Measurements from ENCODE around the gene PCP4L1. TPM values are rescaled to one million over a fixed set of nuclear protein-coding genes. Genes with fewer than 3 reads are reported as not detected.

The PCP4L1 gene
- total RNA-seq, 2 donors from 2014 or later = 7.6 to 10.1 TPM

- Histone ChIP-seq H3K4me1 (replicated peaks) (no peaks in the 10 kb centered on the region), H3K27me3 (replicated peaks; ENCODE audit: insufficient read depth) (no peaks in the 10 kb centered on the region), H3K9me3 (no peaks in the 10 kb centered on the region), H3K4me3 (no peak overlapping the region), H3K36me3 (no peaks in the 10 kb centered on the region), H3K27ac (no peak overlapping the region)
- no peak for TF ChIP-seq CTCF (IDR thresholded peaks at IDR 0.05)
- no peak for TF ChIP-seq POLR2AphosphoS5 (IDR thresholded peaks at IDR 0.05)
- no peak for TF ChIP-seq POLR2A (IDR thresholded peaks at IDR 0.05)
- intact Hi-C loops (cut with DNase I) = no loop called here
- 95% methylated on average over 2 of the region's 2 CpGs for WGBS
- DNase-seq (ENCODE audit: low spot score) = no peak
Observed at GRCh38 chr1:161285113-161285512, 26.6 kb downstream of the PCP4L1 start.

GRCh38 chr1:161285521-161285920 lies 27.0 kb downstream of the PCP4L1 start:
- no peak for DNase-seq (ENCODE audit: low spot score)

GRCh38 chr1:161287482-161288054 lies 29.0 kb downstream of the PCP4L1 start:
- Histone ChIP-seq H3K27me3 (replicated peaks; ENCODE audit: insufficient read depth) (no peaks in the 10 kb centered on the region), H3K36me3 (no peaks in the 10 kb centered on the region), H3K27ac (no peak overlapping the region), H3K9me3 (no peaks in the 10 kb centered on the region), H3K4me1 (replicated peaks) (no peaks in the 10 kb centered on the region), H3K4me3 (no peak overlapping the region)
- TF ChIP-seq POLR2A (IDR thresholded peaks at IDR 0.05) (no peak), POLR2AphosphoS5 (IDR thresholded peaks at IDR 0.05) (no peak), CTCF (IDR thresholded peaks at IDR 0.05) (no peak)
- WGBS = 88% methylated on average over 3 of the region's 3 CpGs
- DNase-seq (ENCODE audit: low spot score) = no peak
- intact Hi-C loops (cut with DNase I) = no loop called here

More at GRCh38 chr1:161285521-161285920, 27.0 kb downstream of the PCP4L1 start:
- Histone ChIP-seq H3K9me3 (no peaks in the 10 kb centered on the region), H3K27ac (no peak overlapping the region), H3K36me3 (no peaks in the 10 kb centered on the region), H3K4me3 (no peak overlapping the region), H3K27me3 (replicated peaks; ENCODE audit: insufficient read depth) (no peaks in the 10 kb centered on the region), H3K4me1 (replicated peaks) (no peaks in the 10 kb centered on the region)
- intact Hi-C loops (cut with DNase I) = no loop called here
- WGBS = 62% methylated on average over 5 of the region's 5 CpGs
- TF ChIP-seq POLR2A (IDR thresholded peaks at IDR 0.05) (no peak), POLR2AphosphoS5 (IDR thresholded peaks at IDR 0.05) (no peak), CTCF (IDR thresholded peaks at IDR 0.05) (no peak)

GRCh38 chr1:161290779-161291178 lies 32.2 kb downstream of the PCP4L1 start:
- intact Hi-C loops (cut with DNase I) = no loop called here
- Histone ChIP-seq H3K27ac (no peak overlapping the region), H3K4me1 (replicated peaks) (no peaks in the 10 kb centered on the region), H3K9me3 (no peaks in the 10 kb centered on the region), H3K4me3 (no peak overlapping the region), H3K27me3 (replicated peaks; ENCODE audit: insufficient read depth) (no peaks in the 10 kb centered on the region), H3K36me3 (no peaks in the 10 kb centered on the region)
- no peak for TF ChIP-seq POLR2A (IDR thresholded peaks at IDR 0.05)
- TF ChIP-seq POLR2AphosphoS5 (IDR thresholded peaks at IDR 0.05) = no peak
- no peak for TF ChIP-seq CTCF (IDR thresholded peaks at IDR 0.05)
- no peak for DNase-seq (ENCODE audit: low spot score)
- 89% methylated on average over 1 of the region's 1 CpG for WGBS

- TF ChIP-seq CTCF (IDR thresholded peaks at IDR 0.05) (no peak), POLR2AphosphoS5 (IDR thresholded peaks at IDR 0.05) (no peak), POLR2A (IDR thresholded peaks at IDR 0.05) (no peak)
- Histone ChIP-seq H3K4me3 (no peak overlapping the region), H3K27me3 (replicated peaks; ENCODE audit: insufficient read depth) (no peaks in the 10 kb centered on the region), H3K4me1 (replicated peaks) (no peaks in the 10 kb centered on the region), H3K27ac (no peak overlapping the region), H3K9me3 (no peaks in the 10 kb centered on the region), H3K36me3 (no peaks in the 10 kb centered on the region)
- DNase-seq (ENCODE audit: low spot score) = no peak
- intact Hi-C loops (cut with DNase I) = no loop called here
Observed at GRCh38 chr1:161297415-161297814, 38.9 kb downstream of the PCP4L1 start.

Measured in prostate gland (tissue), 2 donors.